ENCODE results near the gene ARHGAP42. TPM values are rescaled to one million over a fixed set of nuclear protein-coding genes. Genes with fewer than 3 reads are reported as not detected.

ARHGAP42 gene
- total and polyA plus RNA-seq, 8 donors = 17.1 to 45.2 (median 36.2) TPM

DNA sequence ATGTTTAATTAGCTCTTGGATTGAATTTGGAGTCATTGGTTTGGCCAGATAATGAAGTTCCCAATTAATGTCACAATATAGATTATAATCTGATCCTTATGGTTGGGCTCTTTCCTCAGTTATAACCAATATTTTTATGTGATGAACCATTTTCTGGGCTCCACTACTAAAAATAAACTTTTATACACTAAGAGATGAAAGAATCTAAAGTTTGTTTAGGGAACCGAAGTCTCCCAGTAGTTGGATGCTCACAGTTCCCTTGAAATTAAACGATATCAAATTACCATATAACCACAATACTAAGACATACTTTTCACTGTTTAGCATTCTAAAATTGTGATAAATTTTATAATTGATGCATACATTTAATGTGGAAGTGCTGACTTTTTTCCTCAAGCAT lies 47.0 kb upstream of the ARHGAP42 start:
- Histone ChIP-seq H3K9me3 (peaks cover 0 to 2% of the 10 kb centered on the region in 2 donors), H3K27me3 (no peaks in the 10 kb centered on the region), H3K27ac (no peak overlapping the region), H3K4me3 (no peak overlapping the region), H3K36me3 (no peaks in the 10 kb centered on the region), H3K4me1 (no peaks in the 10 kb centered on the region)
- DNase-seq (no peak), ATAC-seq (no peak)
- intact Hi-C loops (cut with DNase I) = no loop called here
- TF ChIP-seq, protein P1, sequence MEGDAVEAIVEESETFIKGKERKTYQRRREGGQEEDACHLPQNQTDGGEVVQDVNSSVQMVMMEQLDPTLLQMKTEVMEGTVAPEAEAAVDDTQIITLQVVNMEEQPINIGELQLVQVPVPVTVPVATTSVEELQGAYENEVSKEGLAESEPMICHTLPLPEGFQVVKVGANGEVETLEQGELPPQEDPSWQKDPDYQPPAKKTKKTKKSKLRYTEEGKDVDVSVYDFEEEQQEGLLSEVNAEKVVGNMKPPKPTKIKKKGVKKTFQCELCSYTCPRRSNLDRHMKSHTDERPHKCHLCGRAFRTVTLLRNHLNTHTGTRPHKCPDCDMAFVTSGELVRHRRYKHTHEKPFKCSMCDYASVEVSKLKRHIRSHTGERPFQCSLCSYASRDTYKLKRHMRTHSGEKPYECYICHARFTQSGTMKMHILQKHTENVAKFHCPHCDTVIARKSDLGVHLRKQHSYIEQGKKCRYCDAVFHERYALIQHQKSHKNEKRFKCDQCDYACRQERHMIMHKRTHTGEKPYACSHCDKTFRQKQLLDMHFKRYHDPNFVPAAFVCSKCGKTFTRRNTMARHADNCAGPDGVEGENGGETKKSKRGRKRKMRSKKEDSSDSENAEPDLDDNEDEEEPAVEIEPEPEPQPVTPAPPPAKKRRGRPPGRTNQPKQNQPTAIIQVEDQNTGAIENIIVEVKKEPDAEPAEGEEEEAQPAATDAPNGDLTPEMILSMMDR (IDR thresholded peaks at IDR 0.05) = no peak

DNA sequence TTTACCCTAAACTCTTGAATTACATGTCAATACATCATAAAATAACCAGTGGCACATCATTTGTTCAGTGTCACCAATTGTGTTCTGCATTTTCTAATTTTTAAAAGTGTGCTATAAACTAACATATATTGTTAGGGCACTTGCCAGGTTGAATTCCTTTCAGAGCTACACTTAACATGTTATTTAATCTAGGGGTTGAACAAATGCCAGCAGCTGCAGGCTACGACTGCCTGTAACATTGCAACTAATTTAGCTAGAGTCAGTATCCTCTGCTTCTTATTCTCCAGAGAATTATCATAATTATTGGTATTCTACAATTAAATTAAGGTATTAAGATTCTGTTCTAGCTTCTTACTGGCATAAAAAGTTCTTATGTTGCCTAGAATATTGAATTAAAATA lies 46.4 kb upstream of the ARHGAP42 start:
- TF ChIP-seq, protein P1 (IDR thresholded peaks at IDR 0.05) = no peak
- Histone ChIP-seq H3K4me1 (no peaks in the 10 kb centered on the region), H3K27me3 (no peaks in the 10 kb centered on the region), H3K27ac (no peak overlapping the region), H3K36me3 (no peaks in the 10 kb centered on the region), H3K9me3 (peaks cover 0 to 2% of the 10 kb centered on the region in 2 donors), H3K4me3 (no peak overlapping the region)
- intact Hi-C loops (cut with DNase I) = no loop called here
- ATAC-seq (no peak), DNase-seq (no peak)

DNA sequence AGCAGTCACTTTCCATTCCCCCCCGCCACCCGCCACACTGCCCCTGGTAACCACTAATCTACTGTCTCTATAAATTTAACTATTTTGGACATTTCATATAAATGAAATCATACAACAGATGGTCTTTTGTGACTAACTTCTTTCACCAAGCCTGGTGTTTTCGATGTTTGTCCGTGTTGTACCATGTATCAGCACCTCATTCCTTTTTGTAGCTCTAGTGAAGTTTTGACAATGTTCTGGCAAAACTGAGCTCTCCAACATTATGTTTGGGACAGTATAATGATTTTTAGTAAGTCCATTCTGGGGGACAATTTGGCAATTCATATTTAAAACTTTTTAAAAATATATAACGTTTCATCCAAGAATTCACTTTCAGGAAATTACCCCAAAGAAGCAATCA lies 45.6 kb upstream of the ARHGAP42 start:
- no peak for ATAC-seq

DNA sequence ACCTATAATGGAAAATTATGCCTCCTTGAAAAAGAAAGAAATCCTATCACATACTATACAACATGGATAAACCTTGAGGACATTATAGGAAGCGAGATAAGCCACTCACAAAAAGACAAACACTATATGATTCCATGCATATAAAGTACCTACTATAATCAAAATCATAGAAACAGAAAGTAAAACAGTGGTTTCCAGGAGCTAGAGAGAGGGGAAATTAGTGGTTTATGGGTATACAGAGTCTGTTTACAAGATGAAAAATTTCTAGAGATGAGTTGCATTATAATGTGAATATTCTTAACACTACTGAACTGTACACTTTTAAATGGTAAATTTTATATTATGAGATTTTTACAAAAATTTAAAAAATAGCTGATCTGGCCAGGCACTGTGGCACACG lies 40.5 kb upstream of the ARHGAP42 start:
- Histone ChIP-seq H3K36me3 (no peaks in the 10 kb centered on the region), H3K27me3 (no peaks in the 10 kb centered on the region), H3K9me3 (peaks cover 0 to 10% of the 10 kb centered on the region in 2 donors), H3K4me1 (no peaks in the 10 kb centered on the region), H3K4me3 (no peak overlapping the region), H3K27ac (no peak overlapping the region)
- no peak for ATAC-seq
- TF ChIP-seq, protein P1 (IDR thresholded peaks at IDR 0.05) = no peak
- DNase-seq = no peak
- intact Hi-C loops (cut with DNase I) = no loop called here

More for the DNA sequence above, 45.6 kb upstream of the ARHGAP42 start:
- Histone ChIP-seq H3K27me3 (no peaks in the 10 kb centered on the region), H3K4me1 (no peaks in the 10 kb centered on the region), H3K36me3 (no peaks in the 10 kb centered on the region), H3K9me3 (peaks cover 0 to 5% of the 10 kb centered on the region in 2 donors), H3K4me3 (no peak overlapping the region), H3K27ac (no peak overlapping the region)
- DNase-seq = peak in 1 of 4 donors; percentile 71
- TF ChIP-seq, protein P1 (IDR thresholded peaks at IDR 0.05) = no peak
- intact Hi-C loops (cut with DNase I) = no loop called here

DNA sequence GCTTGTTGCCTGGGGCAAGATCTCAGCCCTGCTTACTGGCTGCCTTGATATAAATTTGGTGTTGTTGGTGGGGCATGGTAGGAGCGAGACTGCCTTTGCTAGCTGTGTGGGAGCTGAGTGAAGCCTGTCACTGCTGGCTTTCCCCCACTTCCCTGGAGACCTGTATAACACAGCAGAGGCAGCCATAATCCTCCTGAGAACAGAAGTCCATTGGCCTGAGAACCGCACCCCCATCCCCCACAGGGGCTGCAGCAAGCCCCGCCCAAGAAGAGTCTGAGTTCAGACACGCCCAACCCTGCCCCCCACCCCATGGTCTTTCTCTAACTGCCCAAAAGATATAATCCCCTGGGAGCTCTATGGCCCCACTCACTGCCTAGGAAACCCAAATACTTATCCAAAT lies 39.2 kb upstream of the ARHGAP42 start:
- TF ChIP-seq, protein P1 (IDR thresholded peaks at IDR 0.05) = no peak
- no peaks in the 10 kb centered on the region for H3K27me3 ChIP-seq

More for the DNA sequence above, 39.2 kb upstream of the ARHGAP42 start:
- Histone ChIP-seq H3K9me3 (peaks cover 0 to 12% of the 10 kb centered on the region in 2 donors), H3K4me3 (no peak overlapping the region), H3K36me3 (no peaks in the 10 kb centered on the region), H3K4me1 (no peaks in the 10 kb centered on the region), H3K27ac (no peak overlapping the region)
- DNase-seq (no peak), ATAC-seq (no peak)
- intact Hi-C loops (cut with DNase I) = no loop called here

Measured in left lung (tissue), 10 donors.